ENCODE data around the gene LIPC. TPM values are rescaled to one million over a fixed set of nuclear protein-coding genes. Genes with fewer than 3 reads are reported as not detected.

The LIPC gene
- total and polyA plus RNA-seq, 9 of the 15 experiments (the other 6 are each of a cell fraction or from before 2014, with no cell fraction given), result 0.07 to 0.41 (median 0.11) TPM; not detected in 2

DNA sequence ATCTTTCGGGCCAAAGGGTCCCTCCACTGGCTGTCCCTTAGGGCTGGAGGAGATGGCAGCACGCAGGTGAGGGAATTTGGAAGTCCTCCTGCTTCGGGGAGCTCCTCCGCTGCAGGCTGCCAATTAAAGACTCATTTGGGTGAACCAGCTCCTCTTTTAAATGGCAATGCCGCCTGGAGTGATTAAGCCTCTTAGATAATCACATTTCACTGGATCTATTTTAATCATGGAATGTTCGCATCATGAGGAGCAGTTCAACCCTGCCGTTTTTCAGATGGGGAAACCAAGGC lies 117.9 kb downstream of the LIPC start (continued):
- TF ChIP-seq KLF10 (CRISPR knock-in tag; IDR thresholded peaks at IDR 0.05) (no peak), ZBTB1 (CRISPR knock-in tag; IDR thresholded peaks at IDR 0.05; ENCODE audit: borderline replicate concordance, low read depth) (no peak)

- Histone ChIP-seq H3K9ac (ENCODE audit: insufficient read depth in 1 of 2, low read depth in 2 of 2, low read length in 2 of 2) (no peak overlapping the region; a peak in 1 of 4 replicates), H3K4me2 (ENCODE audit: insufficient read depth, low read length) (peak overlapping the region; percentile 65), H3K79me2 (ENCODE audit: control insufficient read depth, insufficient read depth, low read length) (no peaks in the 10 kb centered on the region), H3K36me3 (ENCODE audit: control insufficient read depth, insufficient read depth, low read length) (no peaks in the 10 kb centered on the region), H4K20me1 (replicated peaks; ENCODE audit: control insufficient read depth, insufficient read depth, low read length) (no peaks in the 10 kb centered on the region), H3K9me3 (replicated peaks; ENCODE audit: control insufficient read depth, insufficient read depth, low read depth, low read length) (no peaks in the 10 kb centered on the region), H3K27ac (ENCODE audit: extremely low read depth, low read depth, low read length) (peak overlapping the region; percentile 75), H2AFZ (ENCODE audit: low read depth, low read length) (peak overlapping the region; percentile 99), H3K27me3 (ENCODE audit: control insufficient read depth in 2 of 2, insufficient read depth in 2 of 2, low read length in 2 of 2) (no peaks in the 10 kb centered on the region), H3K9me1 (ENCODE audit: control insufficient read depth, insufficient read depth, low read length) (no peaks in the 10 kb centered on the region), H3K4me3 (no peak overlapping the region), H3K4me1 (replicated peaks in 1 of 2; ENCODE audit: control insufficient read depth in 2 of 2, insufficient read depth in 2 of 2, low read length in 2 of 2) (peaks cover 37 to 50% of the 10 kb centered on the region in 2 experiments)
- intact Hi-C loops (cut with micrococcal nuclease) (no loop called here), in situ Hi-C loops (cut with MboI) (no loop called here)
- WGBS (ENCODE audit: insufficient coverage, low coverage, missing lambda C conversion rate), result 36% methylated on average over 10 of the region's 10 CpGs
- ChIA-PET CTCF (ENCODE audit: low intra/inter-chr PET ratio) (no interaction called here), POLR2A (no interaction called here)
- no peak for DNase-seq (ENCODE audit: extremely low read depth in 1 of 4, low spot score in 3 of 4)
- no peak for FAIRE-seq
- BruUV-seq (replicated peaks), result no TSS peak
- no peak; the same call in 2 of the 3 replicates for ATAC-seq
- TF ChIP-seq ELF1 (tag; IDR thresholded peaks at IDR 0.05), result no peak
- no peak for TF ChIP-seq ETV6 (IDR thresholded peaks at IDR 0.05; ENCODE audit: borderline replicate concordance in 1 of 2, low read depth in 2 of 2, low read length in 1 of 2)
- TF ChIP-seq ETV6 (CRISPR knock-in tag; IDR thresholded peaks at IDR 0.05; ENCODE audit: borderline replicate concordance), result no peak
- TF ChIP-seq, protein P1, sequence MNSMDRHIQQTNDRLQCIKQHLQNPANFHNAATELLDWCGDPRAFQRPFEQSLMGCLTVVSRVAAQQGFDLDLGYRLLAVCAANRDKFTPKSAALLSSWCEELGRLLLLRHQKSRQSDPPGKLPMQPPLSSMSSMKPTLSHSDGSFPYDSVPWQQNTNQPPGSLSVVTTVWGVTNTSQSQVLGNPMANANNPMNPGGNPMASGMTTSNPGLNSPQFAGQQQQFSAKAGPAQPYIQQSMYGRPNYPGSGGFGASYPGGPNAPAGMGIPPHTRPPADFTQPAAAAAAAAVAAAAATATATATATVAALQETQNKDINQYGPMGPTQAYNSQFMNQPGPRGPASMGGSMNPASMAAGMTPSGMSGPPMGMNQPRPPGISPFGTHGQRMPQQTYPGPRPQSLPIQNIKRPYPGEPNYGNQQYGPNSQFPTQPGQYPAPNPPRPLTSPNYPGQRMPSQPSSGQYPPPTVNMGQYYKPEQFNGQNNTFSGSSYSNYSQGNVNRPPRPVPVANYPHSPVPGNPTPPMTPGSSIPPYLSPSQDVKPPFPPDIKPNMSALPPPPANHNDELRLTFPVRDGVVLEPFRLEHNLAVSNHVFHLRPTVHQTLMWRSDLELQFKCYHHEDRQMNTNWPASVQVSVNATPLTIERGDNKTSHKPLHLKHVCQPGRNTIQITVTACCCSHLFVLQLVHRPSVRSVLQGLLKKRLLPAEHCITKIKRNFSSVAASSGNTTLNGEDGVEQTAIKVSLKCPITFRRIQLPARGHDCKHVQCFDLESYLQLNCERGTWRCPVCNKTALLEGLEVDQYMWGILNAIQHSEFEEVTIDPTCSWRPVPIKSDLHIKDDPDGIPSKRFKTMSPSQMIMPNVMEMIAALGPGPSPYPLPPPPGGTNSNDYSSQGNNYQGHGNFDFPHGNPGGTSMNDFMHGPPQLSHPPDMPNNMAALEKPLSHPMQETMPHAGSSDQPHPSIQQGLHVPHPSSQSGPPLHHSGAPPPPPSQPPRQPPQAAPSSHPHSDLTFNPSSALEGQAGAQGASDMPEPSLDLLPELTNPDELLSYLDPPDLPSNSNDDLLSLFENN (IDR thresholded peaks at IDR 0.05; ENCODE audit: low read depth in 2 of 2, low read length in 2 of 2), result no peak
- TF ChIP-seq PATZ1 (CRISPR knock-in tag; IDR thresholded peaks at IDR 0.05; ENCODE audit: borderline replicate concordance), result no peak
- TF ChIP-seq SP1 (CRISPR knock-in tag; IDR thresholded peaks at IDR 0.05), result peak; percentile 27; the same call in 1 of the 2 replicates
- TF ChIP-seq, protein P2, sequence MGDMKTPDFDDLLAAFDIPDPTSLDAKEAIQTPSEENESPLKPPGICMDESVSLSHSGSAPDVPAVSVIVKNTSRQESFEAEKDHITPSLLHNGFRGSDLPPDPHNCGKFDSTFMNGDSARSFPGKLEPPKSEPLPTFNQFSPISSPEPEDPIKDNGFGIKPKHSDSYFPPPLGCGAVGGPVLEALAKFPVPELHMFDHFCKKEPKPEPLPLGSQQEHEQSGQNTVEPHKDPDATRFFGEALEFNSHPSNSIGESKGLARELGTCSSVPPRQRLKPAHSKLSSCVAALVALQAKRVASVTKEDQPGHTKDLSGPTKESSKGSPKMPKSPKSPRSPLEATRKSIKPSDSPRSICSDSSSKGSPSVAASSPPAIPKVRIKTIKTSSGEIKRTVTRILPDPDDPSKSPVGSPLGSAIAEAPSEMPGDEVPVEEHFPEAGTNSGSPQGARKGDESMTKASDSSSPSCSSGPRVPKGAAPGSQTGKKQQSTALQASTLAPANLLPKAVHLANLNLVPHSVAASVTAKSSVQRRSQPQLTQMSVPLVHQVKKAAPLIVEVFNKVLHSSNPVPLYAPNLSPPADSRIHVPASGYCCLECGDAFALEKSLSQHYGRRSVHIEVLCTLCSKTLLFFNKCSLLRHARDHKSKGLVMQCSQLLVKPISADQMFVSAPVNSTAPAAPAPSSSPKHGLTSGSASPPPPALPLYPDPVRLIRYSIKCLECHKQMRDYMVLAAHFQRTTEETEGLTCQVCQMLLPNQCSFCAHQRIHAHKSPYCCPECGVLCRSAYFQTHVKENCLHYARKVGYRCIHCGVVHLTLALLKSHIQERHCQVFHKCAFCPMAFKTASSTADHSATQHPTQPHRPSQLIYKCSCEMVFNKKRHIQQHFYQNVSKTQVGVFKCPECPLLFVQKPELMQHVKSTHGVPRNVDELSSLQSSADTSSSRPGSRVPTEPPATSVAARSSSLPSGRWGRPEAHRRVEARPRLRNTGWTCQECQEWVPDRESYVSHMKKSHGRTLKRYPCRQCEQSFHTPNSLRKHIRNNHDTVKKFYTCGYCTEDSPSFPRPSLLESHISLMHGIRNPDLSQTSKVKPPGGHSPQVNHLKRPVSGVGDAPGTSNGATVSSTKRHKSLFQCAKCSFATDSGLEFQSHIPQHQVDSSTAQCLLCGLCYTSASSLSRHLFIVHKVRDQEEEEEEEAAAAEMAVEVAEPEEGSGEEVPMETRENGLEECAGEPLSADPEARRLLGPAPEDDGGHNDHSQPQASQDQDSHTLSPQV (IDR thresholded peaks at IDR 0.05), result 0 out of 2 replicates have a peak, but pooled peaks have one; percentile 32
- no peak for TF ChIP-seq MXI1 (IDR thresholded peaks at IDR 0.05; ENCODE audit: low read depth, low read length)
These were observed 119.4 kb downstream of the LIPC start for GRCh38 chr15:58551084-58551763.
